ENCODE data around the gene ZSWIM4. TPM values are rescaled to one million over a fixed set of nuclear protein-coding genes. Genes with fewer than 3 reads are reported as not detected.

The ZSWIM4 gene
- polyA plus RNA-seq, 2 of the 4 experiments (the other 2 are of a cell fraction) = 1.6 to 3.4 TPM

DNA sequence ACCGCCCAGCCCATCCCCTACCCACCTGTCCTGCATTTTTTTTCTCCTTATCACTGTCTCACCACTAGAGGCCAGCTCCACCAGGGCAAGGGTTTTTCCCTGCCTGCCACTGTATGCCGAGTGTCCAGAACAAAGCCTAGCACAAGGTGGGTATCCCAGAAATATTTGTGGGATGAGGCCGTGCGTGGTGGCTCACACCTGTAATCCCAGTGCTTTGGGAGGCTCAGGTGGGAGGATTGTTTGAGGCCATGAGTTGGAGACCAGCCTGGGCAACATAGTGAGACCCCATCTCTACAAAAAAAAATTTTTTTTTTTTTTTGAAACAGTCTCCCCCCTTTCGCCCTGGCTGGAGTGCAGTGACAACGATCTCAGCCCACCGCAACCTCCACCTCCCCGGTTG, 33.8 kb upstream of the ZSWIM4 start:
- Histone ChIP-seq H3K4me1 (peaks cover 7% of the 10 kb centered on the region; the same call in 1 of the 3 replicates), H3K9me3 (no peaks in the 10 kb centered on the region), H3K4me2 (no peak overlapping the region), H3K27ac (no peak overlapping the region), H3K4me3 (no peak overlapping the region)
- DNase-seq (ENCODE audit: low read depth in 1 of 2, low spot score in 1 of 2) (peak in 1 of 2 experiments; percentile 23), FAIRE-seq (no peak), ATAC-seq (no peak)
- ChIA-PET CTCF (interaction anchor here (1.1 kb wide), 1 partner anchor 11 kb away, joined by 3 read pairs; no protein-coding TSS in a partner anchor), POLR2A (no interaction called here)
- no peak for TF ChIP-seq GATA3 (IDR thresholded peaks at IDR 0.05; ENCODE audit: borderline replicate concordance)
- no peak for TF ChIP-seq CHD2 (IDR thresholded peaks at IDR 0.05; ENCODE audit: low read length, partially characterized antibody)
- TF ChIP-seq, protein P1, sequence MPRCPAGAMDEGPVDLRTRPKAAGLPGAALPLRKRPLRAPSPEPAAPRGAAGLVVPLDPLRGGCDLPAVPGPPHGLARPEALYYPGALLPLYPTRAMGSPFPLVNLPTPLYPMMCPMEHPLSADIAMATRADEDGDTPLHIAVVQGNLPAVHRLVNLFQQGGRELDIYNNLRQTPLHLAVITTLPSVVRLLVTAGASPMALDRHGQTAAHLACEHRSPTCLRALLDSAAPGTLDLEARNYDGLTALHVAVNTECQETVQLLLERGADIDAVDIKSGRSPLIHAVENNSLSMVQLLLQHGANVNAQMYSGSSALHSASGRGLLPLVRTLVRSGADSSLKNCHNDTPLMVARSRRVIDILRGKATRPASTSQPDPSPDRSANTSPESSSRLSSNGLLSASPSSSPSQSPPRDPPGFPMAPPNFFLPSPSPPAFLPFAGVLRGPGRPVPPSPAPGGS (IDR thresholded peaks at IDR 0.05) = no peak
- no peak for TF ChIP-seq KDM5A (IDR thresholded peaks at IDR 0.05)
- 85% methylated on average over 8 of the region's 8 CpGs for WGBS (ENCODE audit: missing lambda C conversion rate)

DNA sequence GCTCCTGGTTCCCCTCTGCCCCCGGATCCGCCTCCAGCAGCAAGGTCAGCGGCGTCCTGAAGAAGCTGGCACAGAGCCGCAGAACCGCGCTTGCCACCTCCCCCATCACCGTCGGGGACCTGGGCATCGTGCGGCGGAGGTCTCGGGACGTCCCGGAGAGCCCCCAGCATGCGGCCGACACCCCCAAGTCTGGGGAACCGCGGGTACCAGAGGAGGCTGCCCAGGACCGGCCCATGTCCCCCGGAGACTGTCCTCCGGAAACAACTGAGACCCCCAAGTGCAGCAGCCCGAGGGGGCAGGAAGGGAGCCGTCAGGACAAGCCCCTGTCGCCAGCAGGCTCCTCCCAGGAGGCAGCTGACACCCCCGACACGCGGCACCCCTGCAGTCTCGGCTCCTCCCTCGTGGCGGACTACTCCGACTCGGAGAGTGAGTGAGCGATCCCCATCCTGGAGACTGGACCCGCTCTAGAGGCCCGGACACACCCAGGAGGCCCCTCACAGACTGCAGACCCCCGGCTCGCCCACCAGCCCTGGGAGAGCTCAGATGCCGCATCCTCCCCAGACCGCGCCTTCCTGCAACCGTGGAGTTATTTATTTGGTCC, 32.5 kb upstream of the ZSWIM4 start:
- TF ChIP-seq FOSB (CRISPR knock-in tag; IDR thresholded peaks at IDR 0.05) (no peak), FOXS1 (CRISPR knock-in tag; IDR thresholded peaks at IDR 0.05) (no peak), RAD21 (conservative IDR thresholded peaks at IDR 0.05 in 1 of 2, IDR thresholded peaks at IDR 0.05 in 1 of 2) (no peak), GATA3 (IDR thresholded peaks at IDR 0.05; ENCODE audit: borderline replicate concordance) (no peak), NFE2L2 (conservative IDR thresholded peaks at IDR 0.05; ENCODE audit: low read length) (no peak)
- TF ChIP-seq, protein P2, sequence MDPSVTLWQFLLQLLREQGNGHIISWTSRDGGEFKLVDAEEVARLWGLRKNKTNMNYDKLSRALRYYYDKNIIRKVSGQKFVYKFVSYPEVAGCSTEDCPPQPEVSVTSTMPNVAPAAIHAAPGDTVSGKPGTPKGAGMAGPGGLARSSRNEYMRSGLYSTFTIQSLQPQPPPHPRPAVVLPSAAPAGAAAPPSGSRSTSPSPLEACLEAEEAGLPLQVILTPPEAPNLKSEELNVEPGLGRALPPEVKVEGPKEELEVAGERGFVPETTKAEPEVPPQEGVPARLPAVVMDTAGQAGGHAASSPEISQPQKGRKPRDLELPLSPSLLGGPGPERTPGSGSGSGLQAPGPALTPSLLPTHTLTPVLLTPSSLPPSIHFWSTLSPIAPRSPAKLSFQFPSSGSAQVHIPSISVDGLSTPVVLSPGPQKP (IDR thresholded peaks at IDR 0.05; ENCODE audit: low read depth, low read length) = no peak
- no peak for ATAC-seq
- DNase-seq (ENCODE audit: low read depth in 1 of 2, low spot score in 1 of 2) = no peak
- Histone ChIP-seq H3K4me1 (peaks cover 7% of the 10 kb centered on the region; the same call in 1 of the 3 replicates), H3K9me3 (no peaks in the 10 kb centered on the region), H3K27ac (no peak overlapping the region), H3K4me3 (no peak overlapping the region), H3K4me2 (no peak overlapping the region)
- ChIA-PET CTCF (interaction anchor here (1.7 kb wide), 1 partner anchor 70 kb away, joined by 4 read pairs; no protein-coding TSS in a partner anchor), POLR2A (no interaction called here)
- 89% methylated on average over 16 of the region's 42 CpGs for WGBS (ENCODE audit: missing lambda C conversion rate)
- FAIRE-seq = no peak

DNA sequence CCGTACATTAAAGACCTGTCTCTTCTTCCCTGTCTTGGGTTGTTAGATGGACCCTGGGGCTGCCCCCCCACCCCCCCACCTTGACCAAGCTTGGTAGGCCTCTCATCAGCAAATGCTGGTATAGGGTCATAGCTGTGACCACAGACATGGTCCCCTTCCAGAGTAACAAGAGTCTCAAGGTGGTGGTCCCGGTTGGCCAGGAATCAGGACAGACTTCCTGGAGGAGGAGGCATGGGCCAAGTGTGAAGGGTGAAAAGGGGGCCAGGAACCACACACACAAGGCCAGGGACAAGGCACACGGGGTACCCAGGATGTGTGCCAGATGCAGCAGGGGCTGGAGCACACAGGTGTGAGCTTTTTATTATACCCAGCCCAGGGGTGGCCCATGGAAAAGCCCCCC, 32.0 kb upstream of the ZSWIM4 start:
- DNase-seq (ENCODE audit: low read depth in 1 of 2, low spot score in 1 of 2) = no peak
- ATAC-seq = no peak
- H3K4me1 ChIP-seq = peaks cover 7% of the 10 kb centered on the region; the same call in 1 of the 3 replicates
- 90% methylated on average over 3 of the region's 3 CpGs for WGBS (ENCODE audit: missing lambda C conversion rate)
- H3K9me3 ChIP-seq = no peaks in the 10 kb centered on the region
- H3K4me2 ChIP-seq = peak overlapping the region; percentile 82; the same call in 1 of the 3 replicates
- POLR2A ChIA-PET = no interaction called here
- no peak overlapping the region for H3K27ac ChIP-seq
- CTCF ChIA-PET = interaction anchor here (1.7 kb wide), 1 partner anchor 70 kb away, joined by 4 read pairs; no protein-coding TSS in a partner anchor
- TF ChIP-seq ZFP36 (IDR thresholded peaks at IDR 0.05; ENCODE audit: borderline replicate concordance, partially characterized antibody) (peak; percentile 90), ZSCAN20 (CRISPR knock-in tag; IDR thresholded peaks at IDR 0.05) (no peak)
- FAIRE-seq = no peak
- H3K4me3 ChIP-seq = no peak overlapping the region

DNA sequence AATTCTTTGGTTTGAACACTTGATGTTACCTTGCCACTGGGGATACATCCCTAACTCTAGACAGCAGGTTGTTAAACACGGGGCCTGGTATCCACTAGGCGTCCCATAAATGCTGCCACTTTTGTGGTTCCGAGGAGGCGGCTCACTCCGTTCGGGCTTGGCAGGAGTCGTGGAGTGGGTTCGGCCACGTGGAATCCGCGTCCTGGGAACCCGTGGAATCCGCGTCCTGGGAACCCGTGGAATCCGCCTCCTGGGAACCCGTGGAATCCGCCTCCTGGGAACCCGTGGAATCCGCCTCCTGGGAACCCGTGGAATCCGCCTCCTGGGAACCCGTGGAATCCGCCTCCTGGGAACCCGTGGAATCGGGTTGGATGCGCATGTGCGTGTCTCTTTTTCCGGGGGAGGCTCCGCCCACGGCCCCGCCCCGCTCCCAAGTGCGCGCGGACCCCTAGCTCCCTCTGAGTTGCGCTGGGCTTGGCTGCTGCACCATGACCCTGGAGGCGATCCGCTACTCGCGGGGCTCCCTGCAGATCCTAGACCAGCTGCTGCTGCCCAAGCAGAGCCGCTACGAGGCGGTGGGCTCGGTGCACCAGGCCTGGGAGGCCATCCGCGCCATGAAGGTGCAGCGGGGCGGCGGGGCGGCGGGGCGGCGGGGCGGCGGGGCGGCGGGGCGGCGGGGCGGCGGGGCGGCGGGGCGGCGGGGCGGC, 31.0 kb upstream of the ZSWIM4 start, which contains the start of gene MRI1:
Gene MRI1 (plus strand): TSS at position 422 of the 707 bp plus-strand sequence. CDS start 67 bp downstream, at position 489.
- Histone ChIP-seq H3K4me3 (peak within 1 kb of the TSS; percentile 75), H3K27ac (peak within 1 kb of the TSS; percentile 92 to 97), H3K4me2 (peak within 1 kb of the TSS; percentile 82), H3K9me3 (no peaks in the 10 kb centered on the region), H3K4me1 (peaks cover 7% of the 10 kb centered on the region; the same call in 1 of the 3 replicates)
- 3% methylated on average over 8 of the region's 67 CpGs for WGBS (ENCODE audit: missing lambda C conversion rate)
- peak; percentile 40 to 65 for DNase-seq (ENCODE audit: low read depth in 1 of 2, low spot score in 1 of 2)
- ATAC-seq = peak; percentile 78 to 85
- CTCF ChIA-PET = interaction anchor here (1.7 kb wide), 1 partner anchor 69 kb away, joined by 4 read pairs; no protein-coding TSS in a partner anchor
- no peak for FAIRE-seq
- POLR2A ChIA-PET = no interaction called here
- peak; percentile 72 for TF ChIP-seq POLR2A (IDR thresholded peaks at IDR 0.05; ENCODE audit: low read length)
- TF ChIP-seq HOXB13 (CRISPR knock-in tag; IDR thresholded peaks at IDR 0.05; ENCODE audit: low read depth) = no peak
- TF ChIP-seq, protein P3, sequence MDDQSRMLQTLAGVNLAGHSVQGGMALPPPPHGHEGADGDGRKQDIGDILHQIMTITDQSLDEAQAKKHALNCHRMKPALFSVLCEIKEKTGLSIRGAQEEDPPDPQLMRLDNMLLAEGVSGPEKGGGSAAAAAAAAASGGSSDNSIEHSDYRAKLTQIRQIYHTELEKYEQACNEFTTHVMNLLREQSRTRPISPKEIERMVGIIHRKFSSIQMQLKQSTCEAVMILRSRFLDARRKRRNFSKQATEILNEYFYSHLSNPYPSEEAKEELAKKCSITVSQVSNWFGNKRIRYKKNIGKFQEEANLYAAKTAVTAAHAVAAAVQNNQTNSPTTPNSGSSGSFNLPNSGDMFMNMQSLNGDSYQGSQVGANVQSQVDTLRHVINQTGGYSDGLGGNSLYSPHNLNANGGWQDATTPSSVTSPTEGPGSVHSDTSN (IDR thresholded peaks at IDR 0.05) = no peak
- TF ChIP-seq, protein P4, sequence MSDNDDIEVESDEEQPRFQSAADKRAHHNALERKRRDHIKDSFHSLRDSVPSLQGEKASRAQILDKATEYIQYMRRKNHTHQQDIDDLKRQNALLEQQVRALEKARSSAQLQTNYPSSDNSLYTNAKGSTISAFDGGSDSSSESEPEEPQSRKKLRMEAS (IDR thresholded peaks at IDR 0.05) = peak; percentile 22; the same call in 1 of the 2 replicates
- 0 out of 5 replicates have a peak, but pooled peaks of 1 of the 2 experiments have one; percentile 4 for TF ChIP-seq JUN (IDR thresholded peaks at IDR 0.05)

All from A549 (cell line).